MCF 10A (cell line): ENCODE results near the gene NID1. TPM values are rescaled to one million over a fixed set of nuclear protein-coding genes. Genes with fewer than 3 reads are reported as not detected.
A peak's percentile ranks its signal among the peaks of the same experiment; 100 is the strongest.

Source experiments
- BruUV-seq: library from RNA; stranded (reverse); fragments of 400-500 nt; replicated peaks from 2 replicates; lab custom pipeline; 2021; lab: Mats Ljungman, UMichigan
- CTCF ChIA-PET: fragments of 300-600 bp; sonication (Branson Sonifier 250); formaldehyde crosslinking; extraction: SDS; loops from one replicate; lab custom pipeline; 2021; ENCODE audit warnings: antibody characterized with exemption, inconsistent platforms; lab: Yijun Ruan, JAX
- POLR2A ChIA-PET: fragments of 300-600, 350-650 bp; sonication (Branson Sonifier 250); formaldehyde crosslinking; extraction: SDS; loops from one replicate; lab custom pipeline; 2020; ENCODE audit warnings: antibody characterized with exemption, inconsistent platforms; lab: Yijun Ruan, JAX
- DNase-seq: peaks from one replicate; pipeline ENCODE4 v3.0.0-alpha.2; 2018; ENCODE audit not compliant: unreplicated experiment
- H3K27ac Mint-ChIP-seq: one replicate; pipeline ENCODE4 v1.8.0; 2022; ENCODE audit warnings: mild to moderate bottlenecking, low read depth, mixed read lengths; ENCODE audit not compliant: unreplicated experiment
- H3K27me3 Mint-ChIP-seq: one replicate; pipeline ENCODE4 v1.8.0; 2022; ENCODE audit warnings: mixed read lengths; ENCODE audit not compliant: insufficient read depth, unreplicated experiment
- H3K36me3 Mint-ChIP-seq: one replicate; pipeline ENCODE4 v1.8.0; 2022; ENCODE audit warnings: mild to moderate bottlenecking, moderate library complexity, mixed read lengths; ENCODE audit not compliant: insufficient read depth, unreplicated experiment
- H3K4me1 Mint-ChIP-seq: one replicate; pipeline ENCODE4 v1.8.0; 2022; ENCODE audit warnings: mixed read lengths; ENCODE audit not compliant: insufficient read depth, unreplicated experiment
- H3K4me3 Mint-ChIP-seq: one replicate; pipeline ENCODE4 v1.8.0; 2022; ENCODE audit warnings: mild to moderate bottlenecking, moderate library complexity, mixed read lengths; ENCODE audit not compliant: unreplicated experiment
- H3K9me3 Mint-ChIP-seq: one replicate; pipeline ENCODE4 v1.8.0; 2022; ENCODE audit warnings: mixed read lengths; ENCODE audit not compliant: unreplicated experiment
- CTCF ChIP-seq: fragments of 200-600 bp; IDR thresholded peaks from one replicate; pipeline ENCODE4 v1.8.0; 2022; ENCODE audit warnings: antibody characterized with exemption, mild to moderate bottlenecking; ENCODE audit not compliant: unreplicated experiment
- intact Hi-C: fragments of 100-400 bp; cut with micrococcal nuclease; formaldehyde crosslinking; loops from 2 replicates; pipeline ENCODE4 v1.14.1; 2022
- total RNA-seq: library from RNA; stranded (reverse); gene quantifications from 2 replicates; pipeline ENCODE4 v1.2.3, GENCODE V29; 2022

Gene NID1
- total RNA-seq, 1 experiment from 2014 or later, result 0.16 TPM

GRCh38 chr1:236107121-236107907 lies 42.4 kb upstream of the NID1 start:
- Mint-ChIP-seq H3K4me3 (no peak overlapping the region), H3K9me3 (no peaks in the 10 kb centered on the region), H3K36me3 (no peaks in the 10 kb centered on the region), H3K27me3 (no peaks in the 10 kb centered on the region), H3K4me1 (peaks cover 7% of the 10 kb centered on the region), H3K27ac (no peak overlapping the region)
- POLR2A ChIA-PET, result interaction anchor here (0.6 to 0.8 kb wide), 3 partner anchors 375 to 599 kb away, joined by 3 to 4 read pairs (median 3); no protein-coding TSS in a partner anchor
- CTCF ChIA-PET, result interaction anchor here (0.5 to 12.8 kb wide), 21 partner anchors 25 to 851 kb away, joined by 3 to 376 read pairs (median 5); partner anchors contain the start of gene LGALS8
- DNase-seq, result no peak
- intact Hi-C loops, result loop anchor here (5.0 to 10.0 kb wide), 3 partner anchors 175 to 690 kb away; partner anchors contain the start of genes ERO1B, HEATR1 and MTR
- BruUV-seq, result no TSS peak
- TF ChIP-seq CTCF, result no peak

GRCh38 chr1:236103646-236104218 lies 38.8 kb upstream of the NID1 start:
- CTCF ChIA-PET, result interaction anchor here (0.5 to 12.8 kb wide), 55 partner anchors 10 to 1463 kb away, joined by 3 to 376 read pairs (median 4); partner anchors contain the start of gene LGALS8
- no peaks in the 10 kb centered on the region for H3K9me3 Mint-ChIP-seq
- no peak overlapping the region for H3K27ac Mint-ChIP-seq
- H3K27me3 Mint-ChIP-seq, result no peaks in the 10 kb centered on the region
- POLR2A ChIA-PET, result no interaction called here
- peaks cover 3% of the 10 kb centered on the region for H3K36me3 Mint-ChIP-seq
- peak; percentile 99 for TF ChIP-seq CTCF
- no peak overlapping the region for H3K4me3 Mint-ChIP-seq
- intact Hi-C loops, result loop anchor here (1.0 to 10.0 kb wide), 5 partner anchors 387 to 1459 kb away; partner anchors contain the start of gene HEATR1
- H3K4me1 Mint-ChIP-seq, result peaks cover 7% of the 10 kb centered on the region
- DNase-seq, result peak; percentile 82
- BruUV-seq, result no TSS peak

GRCh38 chr1:236103059-236103458 lies 38.2 kb upstream of the NID1 start:
- no peak for TF ChIP-seq CTCF
- Mint-ChIP-seq H3K9me3 (no peaks in the 10 kb centered on the region), H3K4me1 (peaks cover 7% of the 10 kb centered on the region), H3K36me3 (peaks cover 8% of the 10 kb centered on the region), H3K4me3 (no peak overlapping the region), H3K27ac (no peak overlapping the region), H3K27me3 (no peaks in the 10 kb centered on the region)
- no TSS peak for BruUV-seq
- no peak for DNase-seq
- ChIA-PET POLR2A (no interaction called here), CTCF (interaction anchor here (0.6 to 12.8 kb wide), 18 partner anchors 10 to 1479 kb away, joined by 3 to 376 read pairs (median 4); no protein-coding TSS in a partner anchor)
- intact Hi-C loops, result loop anchor here (1.0 to 10.0 kb wide), 5 partner anchors 387 to 1459 kb away; partner anchors contain the start of gene HEATR1

- no peak for DNase-seq
- no peak overlapping the region for H3K27ac Mint-ChIP-seq
- ChIA-PET CTCF (interaction anchor here (0.6 to 12.8 kb wide), 20 partner anchors 8 to 1479 kb away, joined by 3 to 376 read pairs (median 4); no protein-coding TSS in a partner anchor), POLR2A (no interaction called here)
- H3K4me1 Mint-ChIP-seq, result peaks cover 7% of the 10 kb centered on the region
- no peak for TF ChIP-seq CTCF
- H3K36me3 Mint-ChIP-seq, result peaks cover 8% of the 10 kb centered on the region
- H3K9me3 Mint-ChIP-seq, result no peaks in the 10 kb centered on the region
- no peak overlapping the region for H3K4me3 Mint-ChIP-seq
- no TSS peak for BruUV-seq
- intact Hi-C loops, result loop anchor here (1.0 to 10.0 kb wide), 5 partner anchors 388 to 1460 kb away; partner anchors contain the start of gene HEATR1
- no peaks in the 10 kb centered on the region for H3K27me3 Mint-ChIP-seq
These were observed 37.7 kb upstream of the NID1 start for GRCh38 chr1:236102611-236103010.
